Measurements from ENCODE around the gene CLCN4. TPM values are rescaled to one million over a fixed set of nuclear protein-coding genes. Genes with fewer than 3 reads are reported as not detected.

The CLCN4 gene
- polyA plus RNA-seq, 1 of the 3 experiments (the other 2 are of a cell fraction), result 1.1 TPM

DNA sequence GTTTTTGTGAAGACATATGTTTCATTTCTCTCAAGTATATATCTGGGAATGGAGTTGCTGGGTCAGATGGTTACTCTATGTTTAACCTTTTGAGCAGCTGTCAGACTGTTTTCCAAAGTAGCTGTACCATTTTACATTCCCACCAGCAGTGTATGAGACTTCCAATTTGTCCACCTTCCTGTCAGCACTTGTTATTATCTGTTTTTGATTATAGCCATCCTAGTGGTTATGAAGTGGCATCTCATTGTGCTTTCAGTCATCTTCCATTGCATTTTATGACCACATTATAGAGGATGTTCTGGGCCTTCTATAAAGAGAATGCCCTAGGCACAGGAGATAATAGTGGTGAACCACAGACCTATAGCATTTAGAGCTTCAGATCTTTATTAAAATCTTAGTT lies 39.2 kb downstream of the CLCN4 start:
- no peaks in the 10 kb centered on the region for H3K27me3 ChIP-seq (ENCODE audit: insufficient read depth)
- TF ChIP-seq GABPA (IDR thresholded peaks at IDR 0.05; ENCODE audit: low read depth) (no peak), NRF1 (IDR thresholded peaks at IDR 0.05; ENCODE audit: low read depth, low read length) (no peak), GATA2 (CRISPR knock-in tag; IDR thresholded peaks at IDR 0.05) (no peak), TCF12 (IDR thresholded peaks at IDR 0.05) (no peak), ELF1 (IDR thresholded peaks at IDR 0.05) (no peak), FOXM1 (IDR thresholded peaks at IDR 0.05; ENCODE audit: low read depth) (no peak), RXRA (IDR thresholded peaks at IDR 0.05; ENCODE audit: borderline replicate concordance, low read depth) (no peak), MEF2A (IDR thresholded peaks at IDR 0.05; ENCODE audit: borderline replicate concordance, low read depth) (no peak), FOXJ3 (CRISPR knock-in tag; IDR thresholded peaks at IDR 0.05) (no peak), NFIC (IDR thresholded peaks at IDR 0.05; ENCODE audit: borderline replicate concordance) (no peak), TAF1 (IDR thresholded peaks at IDR 0.05; ENCODE audit: borderline replicate concordance, low read depth, low read length) (no peak), SIN3A (IDR thresholded peaks at IDR 0.05; ENCODE audit: borderline replicate concordance, low read depth, low read length) (no peak)
- TF ChIP-seq, protein P1, sequence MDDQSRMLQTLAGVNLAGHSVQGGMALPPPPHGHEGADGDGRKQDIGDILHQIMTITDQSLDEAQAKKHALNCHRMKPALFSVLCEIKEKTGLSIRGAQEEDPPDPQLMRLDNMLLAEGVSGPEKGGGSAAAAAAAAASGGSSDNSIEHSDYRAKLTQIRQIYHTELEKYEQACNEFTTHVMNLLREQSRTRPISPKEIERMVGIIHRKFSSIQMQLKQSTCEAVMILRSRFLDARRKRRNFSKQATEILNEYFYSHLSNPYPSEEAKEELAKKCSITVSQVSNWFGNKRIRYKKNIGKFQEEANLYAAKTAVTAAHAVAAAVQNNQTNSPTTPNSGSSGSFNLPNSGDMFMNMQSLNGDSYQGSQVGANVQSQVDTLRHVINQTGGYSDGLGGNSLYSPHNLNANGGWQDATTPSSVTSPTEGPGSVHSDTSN (IDR thresholded peaks at IDR 0.05), result no peak
- TF ChIP-seq, protein P2, sequence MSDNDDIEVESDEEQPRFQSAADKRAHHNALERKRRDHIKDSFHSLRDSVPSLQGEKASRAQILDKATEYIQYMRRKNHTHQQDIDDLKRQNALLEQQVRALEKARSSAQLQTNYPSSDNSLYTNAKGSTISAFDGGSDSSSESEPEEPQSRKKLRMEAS (IDR thresholded peaks at IDR 0.05; ENCODE audit: low read depth), result no peak
- TF ChIP-seq, protein P3, sequence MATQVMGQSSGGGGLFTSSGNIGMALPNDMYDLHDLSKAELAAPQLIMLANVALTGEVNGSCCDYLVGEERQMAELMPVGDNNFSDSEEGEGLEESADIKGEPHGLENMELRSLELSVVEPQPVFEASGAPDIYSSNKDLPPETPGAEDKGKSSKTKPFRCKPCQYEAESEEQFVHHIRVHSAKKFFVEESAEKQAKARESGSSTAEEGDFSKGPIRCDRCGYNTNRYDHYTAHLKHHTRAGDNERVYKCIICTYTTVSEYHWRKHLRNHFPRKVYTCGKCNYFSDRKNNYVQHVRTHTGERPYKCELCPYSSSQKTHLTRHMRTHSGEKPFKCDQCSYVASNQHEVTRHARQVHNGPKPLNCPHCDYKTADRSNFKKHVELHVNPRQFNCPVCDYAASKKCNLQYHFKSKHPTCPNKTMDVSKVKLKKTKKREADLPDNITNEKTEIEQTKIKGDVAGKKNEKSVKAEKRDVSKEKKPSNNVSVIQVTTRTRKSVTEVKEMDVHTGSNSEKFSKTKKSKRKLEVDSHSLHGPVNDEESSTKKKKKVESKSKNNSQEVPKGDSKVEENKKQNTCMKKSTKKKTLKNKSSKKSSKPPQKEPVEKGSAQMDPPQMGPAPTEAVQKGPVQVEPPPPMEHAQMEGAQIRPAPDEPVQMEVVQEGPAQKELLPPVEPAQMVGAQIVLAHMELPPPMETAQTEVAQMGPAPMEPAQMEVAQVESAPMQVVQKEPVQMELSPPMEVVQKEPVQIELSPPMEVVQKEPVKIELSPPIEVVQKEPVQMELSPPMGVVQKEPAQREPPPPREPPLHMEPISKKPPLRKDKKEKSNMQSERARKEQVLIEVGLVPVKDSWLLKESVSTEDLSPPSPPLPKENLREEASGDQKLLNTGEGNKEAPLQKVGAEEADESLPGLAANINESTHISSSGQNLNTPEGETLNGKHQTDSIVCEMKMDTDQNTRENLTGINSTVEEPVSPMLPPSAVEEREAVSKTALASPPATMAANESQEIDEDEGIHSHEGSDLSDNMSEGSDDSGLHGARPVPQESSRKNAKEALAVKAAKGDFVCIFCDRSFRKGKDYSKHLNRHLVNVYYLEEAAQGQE (IDR thresholded peaks at IDR 0.05; ENCODE audit: low read depth, low read length), result no peak
- no peak for DNase-seq
- H4K20me1 ChIP-seq (ENCODE audit: insufficient read depth), result no peaks in the 10 kb centered on the region
- POLR2A ChIA-PET, result no interaction called here
- no peak overlapping the region for H3K27ac ChIP-seq (ENCODE audit: low read depth in 2 of 2, low read length in 1 of 2)
- H3K4me2 ChIP-seq, result no peak overlapping the region
- H3K4me1 ChIP-seq (ENCODE audit: control insufficient read depth in 1 of 2, insufficient read depth in 2 of 2, low read depth in 1 of 2, low read length in 1 of 2), result no peaks in the 10 kb centered on the region
- H3K36me3 ChIP-seq (replicated peaks in 1 of 2; ENCODE audit: control insufficient read depth in 1 of 2, insufficient read depth in 2 of 2, low read length in 1 of 2), result no peaks in the 10 kb centered on the region
- no peaks in the 10 kb centered on the region for H3F3A ChIP-seq (replicated peaks; ENCODE audit: insufficient read depth)
- CTCF ChIA-PET, result interaction anchor here (0.7 kb wide), 1 partner anchor 526 kb away, joined by 3 read pairs; no protein-coding TSS in a partner anchor
- no peaks in the 10 kb centered on the region for H3K9me3 ChIP-seq
- H3K9ac ChIP-seq, result no peak overlapping the region
- no peaks in the 10 kb centered on the region for H3K79me2 ChIP-seq (ENCODE audit: insufficient read depth)
- no peaks in the 10 kb centered on the region for H3K9me2 ChIP-seq
- no peak overlapping the region for H3K4me3 ChIP-seq (ENCODE audit: low read depth in 2 of 2, low read length in 1 of 2)
- H2AFZ ChIP-seq (ENCODE audit: low read depth), result no peak overlapping the region

Measured in SK-N-SH (cell line).